Mucosa of descending colon (tissue), 3 donors: Measurements from ENCODE around the gene TP63. TPM values are rescaled to one million over a fixed set of nuclear protein-coding genes. Genes with fewer than 3 reads are reported as not detected.

Experiments used
- ATAC-seq: fragments of 200-7000 bp; cut with Tn5 transposase; one replicate; pipeline ENCODE4 v1.9.1; 2020; ENCODE audit warnings: mild to moderate bottlenecking, moderate library complexity
- DNase-seq, 3 donors: peaks; one replicate each; pipeline ENCODE4 v3.0.0-alpha.2; 2020
- H3K36me3 ChIP-seq: fragments of 200-600 bp; one replicate; pipeline ENCODE4 v1.8.0; 2021; ENCODE audit warnings: low read depth, mild to moderate bottlenecking
- H3K4me1 ChIP-seq: fragments of 200-600 bp; one replicate; pipeline ENCODE4 v1.8.0; 2021; ENCODE audit warnings: low read depth, mild to moderate bottlenecking
- H3K4me3 ChIP-seq: fragments of 200-600 bp; one replicate; pipeline ENCODE4 v1.8.0; 2021; ENCODE audit warnings: mild to moderate bottlenecking
- H3K9me3 ChIP-seq: fragments of 200-600 bp; one replicate; pipeline ENCODE4 v1.8.0; 2021; ENCODE audit warnings: mild to moderate bottlenecking
- intact Hi-C, 2 donors: fragments of 100-400 bp; cut with DNase I in 1 of 2; cut with micrococcal nuclease in 1 of 2; formaldehyde crosslinking; loops; one replicate each; pipeline versions ENCODE4 v1.11.0 to v1.11.1; 2022; cut with DNase I, micrococcal nuclease
- total RNA-seq, 3 donors: library from RNA; stranded (reverse); fragmentation: NEBNext Ultra II Directional in 2 of 3; extraction: Animal tissue kit (Norgen Biotek cat#: 25700) in 2 of 3; gene quantifications; one replicate each; pipeline versions ENCODE4 v1.2.1 to v1.2.4, GENCODE V29; 2021 to 2023
- TF ChIP-seq, protein P1 (sequence below): fragments of 200-600 bp; IDR thresholded peaks from one replicate; pipeline ENCODE4 v1.8.0; 2022; ENCODE audit warnings: antibody characterized with exemption, mild to moderate bottlenecking
- donor health status: DM: no; HTN: no; CAD: no; lungs with moderate emphysema.
- donor health status: DM: no; HTN: no; CAD: no.
- donor health status: DM: no; HTN: yes; CAD: no.

The TP63 gene
- total RNA-seq, 3 donors from 2014 or later: 0.31 to 0.57 TPM; not detected in 1

DNA sequence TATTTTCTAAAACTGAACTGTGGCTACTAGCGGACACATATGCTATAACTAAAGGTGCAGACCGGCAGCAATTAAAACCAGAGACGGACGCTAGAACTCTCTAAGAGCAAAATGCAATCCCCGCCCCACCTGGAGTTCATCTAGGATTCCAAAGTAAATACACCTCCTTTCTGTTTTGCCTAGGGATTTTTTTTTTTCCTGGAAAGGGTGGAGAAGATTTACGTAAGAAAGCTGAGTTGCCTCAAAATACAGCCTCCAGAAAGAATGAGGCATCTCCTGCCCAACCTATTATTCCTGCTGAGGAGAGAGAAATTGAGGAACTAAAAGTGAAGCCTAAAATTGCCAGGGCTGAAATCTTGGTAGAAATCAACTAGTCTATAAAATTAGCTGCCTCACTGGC is 150.2 kb downstream of the TP63 start:
- H3K9me3 ChIP-seq: no peaks in the 10 kb centered on the region
- H3K4me3 ChIP-seq: no peak overlapping the region
- no peaks in the 10 kb centered on the region for H3K4me1 ChIP-seq
- intact Hi-C loops: no loop called here
- no peaks in the 10 kb centered on the region for H3K36me3 ChIP-seq
- DNase-seq: peak in 1 of 3 donors; percentile 4
- peak; percentile 48 for ATAC-seq
- TF ChIP-seq, protein P1, sequence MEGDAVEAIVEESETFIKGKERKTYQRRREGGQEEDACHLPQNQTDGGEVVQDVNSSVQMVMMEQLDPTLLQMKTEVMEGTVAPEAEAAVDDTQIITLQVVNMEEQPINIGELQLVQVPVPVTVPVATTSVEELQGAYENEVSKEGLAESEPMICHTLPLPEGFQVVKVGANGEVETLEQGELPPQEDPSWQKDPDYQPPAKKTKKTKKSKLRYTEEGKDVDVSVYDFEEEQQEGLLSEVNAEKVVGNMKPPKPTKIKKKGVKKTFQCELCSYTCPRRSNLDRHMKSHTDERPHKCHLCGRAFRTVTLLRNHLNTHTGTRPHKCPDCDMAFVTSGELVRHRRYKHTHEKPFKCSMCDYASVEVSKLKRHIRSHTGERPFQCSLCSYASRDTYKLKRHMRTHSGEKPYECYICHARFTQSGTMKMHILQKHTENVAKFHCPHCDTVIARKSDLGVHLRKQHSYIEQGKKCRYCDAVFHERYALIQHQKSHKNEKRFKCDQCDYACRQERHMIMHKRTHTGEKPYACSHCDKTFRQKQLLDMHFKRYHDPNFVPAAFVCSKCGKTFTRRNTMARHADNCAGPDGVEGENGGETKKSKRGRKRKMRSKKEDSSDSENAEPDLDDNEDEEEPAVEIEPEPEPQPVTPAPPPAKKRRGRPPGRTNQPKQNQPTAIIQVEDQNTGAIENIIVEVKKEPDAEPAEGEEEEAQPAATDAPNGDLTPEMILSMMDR: no peak

DNA sequence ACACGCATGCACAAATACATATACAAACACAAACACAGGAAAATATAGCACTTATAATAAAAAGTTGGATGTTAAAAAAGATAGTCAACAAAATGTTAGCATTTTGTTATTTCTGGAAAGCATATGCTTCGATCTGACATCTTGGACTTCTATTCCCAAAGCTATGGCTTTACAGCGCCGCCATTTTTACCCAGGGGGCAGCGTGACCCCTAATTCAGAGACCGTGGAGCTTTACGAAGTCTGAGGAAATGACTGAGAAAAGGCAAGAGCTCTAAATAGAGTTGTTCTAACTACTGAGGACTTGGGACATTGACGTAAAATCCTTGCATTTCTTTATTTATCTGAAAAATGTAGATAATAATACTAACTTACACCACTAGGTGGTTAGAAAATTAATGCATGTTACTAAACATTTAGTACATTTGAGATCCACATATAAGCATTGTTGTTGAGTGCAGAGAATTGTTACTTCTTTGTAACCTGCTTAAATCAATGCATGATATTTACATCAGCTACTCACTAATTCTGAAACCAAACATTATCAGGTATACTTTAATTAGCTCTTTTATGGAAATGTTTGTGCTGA is 155.4 kb downstream of the TP63 start:
- TF ChIP-seq, protein P1: no peak
- Histone ChIP-seq H3K4me1 (no peaks in the 10 kb centered on the region), H3K4me3 (no peak overlapping the region), H3K9me3 (no peaks in the 10 kb centered on the region), H3K36me3 (no peaks in the 10 kb centered on the region)
- ATAC-seq: no peak
- DNase-seq: no peak
- intact Hi-C loops: no loop called here

DNA sequence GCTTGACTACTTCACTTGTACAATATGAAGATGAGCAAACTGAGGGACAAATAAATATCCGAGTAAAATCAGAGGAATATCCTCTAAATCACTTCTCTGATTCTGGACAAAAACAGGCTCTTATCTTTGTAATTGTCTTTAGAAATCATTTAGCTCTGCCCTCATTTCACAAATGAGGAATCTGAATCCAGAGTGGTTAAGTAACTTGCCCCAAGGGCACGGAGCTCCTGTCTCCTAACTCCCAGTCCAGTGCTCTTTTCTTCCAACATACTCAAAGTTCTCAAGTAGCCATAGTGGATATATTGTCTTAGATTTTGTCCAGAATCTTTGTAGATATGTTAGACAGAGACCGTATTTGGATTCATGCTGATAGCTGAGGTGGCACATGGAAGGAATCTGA is 156.0 kb downstream of the TP63 start:
- H3K9me3 ChIP-seq: no peaks in the 10 kb centered on the region
- no peak overlapping the region for H3K4me3 ChIP-seq
- DNase-seq (no peak), ATAC-seq (no peak)
- TF ChIP-seq, protein P1: no peak
- no peaks in the 10 kb centered on the region for H3K4me1 ChIP-seq
- no peaks in the 10 kb centered on the region for H3K36me3 ChIP-seq
- intact Hi-C loops: no loop called here

DNA sequence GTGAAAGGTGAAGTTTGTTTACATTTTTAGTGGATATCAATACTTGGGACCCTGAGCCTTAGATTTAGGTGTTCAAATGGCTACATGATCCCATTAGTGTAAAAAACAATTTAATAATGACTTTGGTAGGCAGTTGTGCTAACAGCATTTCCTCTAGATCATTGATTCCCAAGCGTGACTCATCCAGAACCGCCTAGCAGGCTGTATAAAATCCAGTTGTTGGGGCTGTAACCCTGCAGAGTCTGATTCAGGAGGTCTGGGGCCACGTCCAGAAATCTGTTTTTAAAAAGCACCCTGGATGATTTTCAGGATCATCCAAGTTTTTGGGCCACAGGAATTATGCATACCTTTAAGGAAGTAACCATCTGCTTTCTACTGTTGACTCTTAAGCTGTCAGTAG is 156.4 kb downstream of the TP63 start:
- no peaks in the 10 kb centered on the region for H3K4me1 ChIP-seq
- intact Hi-C loops: no loop called here
- no peaks in the 10 kb centered on the region for H3K9me3 ChIP-seq
- TF ChIP-seq, protein P1: no peak
- H3K36me3 ChIP-seq: no peaks in the 10 kb centered on the region
- no peak overlapping the region for H3K4me3 ChIP-seq
- DNase-seq: no peak
- no peak for ATAC-seq

DNA sequence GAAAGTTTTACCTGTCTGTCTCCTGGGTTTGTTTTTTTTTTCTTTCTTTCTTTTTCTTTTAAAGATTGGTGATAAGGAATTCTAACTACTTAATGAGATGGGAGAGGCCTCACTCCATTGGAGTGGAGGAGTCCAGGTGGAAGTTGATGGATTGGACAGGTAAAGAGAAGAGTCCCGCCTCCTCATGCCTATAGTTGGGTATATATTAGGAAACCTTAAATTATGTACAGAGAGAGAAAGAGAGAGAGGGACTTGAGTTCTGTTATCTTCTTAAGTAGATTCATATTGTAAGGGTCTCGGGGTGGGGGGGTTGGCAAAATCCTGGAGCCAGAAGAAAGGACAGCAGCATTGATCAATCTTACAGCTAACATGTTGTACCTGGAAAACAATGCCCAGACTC is 158.2 kb downstream of the TP63 start:
- no peak for ATAC-seq
- Histone ChIP-seq H3K4me1 (no peaks in the 10 kb centered on the region), H3K4me3 (no peak overlapping the region), H3K36me3 (no peaks in the 10 kb centered on the region), H3K9me3 (no peaks in the 10 kb centered on the region)
- intact Hi-C loops: no loop called here
- DNase-seq: no peak
- TF ChIP-seq, protein P1: no peak

DNA sequence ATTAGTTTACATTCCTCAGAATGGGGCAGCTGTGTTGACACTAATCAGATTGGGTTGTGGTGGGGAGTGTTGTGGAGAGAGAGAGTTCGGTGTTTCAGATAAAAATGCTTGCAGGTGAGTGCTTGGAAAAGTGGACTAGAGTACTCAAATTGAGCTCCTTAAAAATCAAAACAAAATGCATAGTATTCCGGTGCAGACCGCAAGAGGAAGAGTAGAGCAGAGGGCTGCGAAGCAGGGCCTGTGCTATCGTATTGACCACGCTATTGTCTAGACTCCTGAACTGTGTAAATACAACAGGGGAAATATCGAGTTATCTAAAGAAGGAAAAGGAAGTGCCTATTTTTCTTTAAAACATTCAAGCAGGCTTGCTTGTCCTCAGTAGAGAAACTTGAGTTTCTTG is 159.5 kb downstream of the TP63 start:
- DNase-seq (no peak), ATAC-seq (peak; percentile 62)
- Histone ChIP-seq H3K4me1 (no peaks in the 10 kb centered on the region), H3K4me3 (no peak overlapping the region), H3K9me3 (no peaks in the 10 kb centered on the region), H3K36me3 (no peaks in the 10 kb centered on the region)
- intact Hi-C loops: no loop called here
- TF ChIP-seq, protein P1: no peak
